ENCODE measurements around the gene SMARCAL1.
"Not testable (repeated sequence)": the region's sequence is repeated elsewhere in the genome, so short reads cannot be mapped to it uniquely, and the experiment has no call there.

Gene SMARCAL1

GRCh38 chr2:216500572-216500971 is 88.3 kb downstream of the SMARCAL1 start:
- no peak for DNase-seq (ENCODE audit: low read depth, low spot score)

GRCh38 chr2:216501854-216502253 is 89.6 kb downstream of the SMARCAL1 start:
- no peak for DNase-seq (ENCODE audit: low read depth, low spot score)

- no peak for DNase-seq (ENCODE audit: low read depth, low spot score)
These were observed 90.3 kb downstream of the SMARCAL1 start for GRCh38 chr2:216502381-216503158.

GRCh38 chr2:216503159-216503629 is 90.9 kb downstream of the SMARCAL1 start:
- no peak for DNase-seq (ENCODE audit: low read depth, low spot score)

GRCh38 chr2:216503697-216504375 is 91.6 kb downstream of the SMARCAL1 start:
- no peak for DNase-seq (ENCODE audit: low read depth, low spot score)

- DNase-seq (ENCODE audit: low read depth, low spot score), result no peak
These were observed 92.1 kb downstream of the SMARCAL1 start for GRCh38 chr2:216504376-216504762.

GRCh38 chr2:216505133-216506106 is 93.1 kb downstream of the SMARCAL1 start:
- DNase-seq (ENCODE audit: low read depth, low spot score), result no peak

GRCh38 chr2:216507220-216508160 is 95.2 kb downstream of the SMARCAL1 start:
- DNase-seq (ENCODE audit: low read depth, low spot score), result no peak

GRCh38 chr2:216508229-216508628 is 95.9 kb downstream of the SMARCAL1 start:
- no peak for DNase-seq (ENCODE audit: low read depth, low spot score)

GRCh38 chr2:216516730-216517350 is 104.6 kb downstream of the SMARCAL1 start:
- no peak for DNase-seq (ENCODE audit: low read depth, low spot score)

GRCh38 chr2:216517447-216518225 is 105.4 kb downstream of the SMARCAL1 start:
- DNase-seq (ENCODE audit: low read depth, low spot score), result no peak

- not testable (repeated sequence) for DNase-seq (ENCODE audit: low read depth, low spot score)
These were observed 106.4 kb downstream of the SMARCAL1 start for GRCh38 chr2:216518566-216519119.

- no peak for DNase-seq (ENCODE audit: low read depth, low spot score)
These were observed 107.0 kb downstream of the SMARCAL1 start for GRCh38 chr2:216519154-216519762.

- no peak for DNase-seq (ENCODE audit: low read depth, low spot score)
These were observed 107.8 kb downstream of the SMARCAL1 start for GRCh38 chr2:216520112-216520511.

GRCh38 chr2:216522892-216523502 is 110.7 kb downstream of the SMARCAL1 start:
- DNase-seq (ENCODE audit: low read depth, low spot score), result no peak

GRCh38 chr2:216525972-216526371 is 113.7 kb downstream of the SMARCAL1 start:
- DNase-seq (ENCODE audit: low read depth, low spot score), result no peak

GRCh38 chr2:216526939-216527338 is 114.7 kb downstream of the SMARCAL1 start:
- DNase-seq (ENCODE audit: low read depth, low spot score), result no peak

- no peak for DNase-seq (ENCODE audit: low read depth, low spot score)
These were observed 115.3 kb downstream of the SMARCAL1 start for GRCh38 chr2:216527600-216527999.
